ENCODE results near the gene GSK3A. TPM values are rescaled to one million over a fixed set of nuclear protein-coding genes. Genes with fewer than 3 reads are reported as not detected.

The GSK3A gene
- total and polyA plus RNA-seq, 2 of the 8 experiments (the other 6 are each of a cell fraction or from before 2014, with no cell fraction given): 55.3 to 84.0 TPM

DNA sequence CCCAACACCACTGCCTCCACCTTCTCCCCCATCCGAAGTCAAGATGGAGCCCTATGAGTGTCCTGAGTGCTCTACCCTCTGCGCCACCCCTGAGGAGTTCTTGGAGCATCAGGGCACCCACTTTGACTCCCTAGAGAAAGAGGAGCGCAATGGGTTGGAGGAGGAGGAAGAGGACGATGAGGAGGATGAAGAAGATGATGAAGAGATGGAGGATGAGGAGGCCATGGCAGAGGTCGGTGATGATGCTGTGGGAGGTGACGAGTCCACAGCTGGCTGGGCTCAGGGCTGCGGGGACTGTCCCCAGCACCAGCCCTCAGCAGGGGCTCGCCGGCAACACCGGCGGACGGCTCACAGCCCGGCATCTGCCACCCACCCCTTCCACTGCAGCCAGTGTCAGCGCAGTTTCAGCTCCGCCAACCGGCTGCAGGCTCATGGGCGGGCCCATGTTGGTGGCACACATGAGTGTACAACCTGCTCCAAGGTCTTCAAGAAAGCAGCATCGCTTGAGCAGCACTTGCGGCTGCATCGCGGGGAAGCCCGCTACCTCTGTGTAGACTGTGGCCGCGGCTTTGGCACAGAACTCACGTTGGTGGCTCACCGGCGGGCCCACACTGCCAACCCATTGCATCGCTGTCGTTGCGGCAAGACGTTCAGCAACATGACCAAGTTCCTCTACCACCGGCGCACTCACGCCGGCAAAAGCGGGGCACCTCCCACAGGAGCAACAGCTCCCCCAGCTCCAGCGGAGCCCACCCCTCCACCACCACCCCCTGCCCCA lies 17.3 kb downstream of the GSK3A start:
- ChIA-PET CTCF (ENCODE audit: partially characterized antibody) (interaction anchor here (0.8 to 2.3 kb wide), 6 partner anchors 21 to 116 kb away, joined by 3 to 8 read pairs (median 4); no protein-coding TSS in a partner anchor), POLR2A (ENCODE audit: partially characterized antibody) (interaction anchor here (0.5 to 1.9 kb wide), 4 partner anchors 12 to 54 kb away, joined by 3 to 6 read pairs (median 4); no protein-coding TSS in a partner anchor)
- H4K20me1 ChIP-seq (replicated peaks in 1 of 2; ENCODE audit: control insufficient read depth in 1 of 2, insufficient read depth in 2 of 2, low read length in 2 of 2): peaks cover 10 to 27% of the 10 kb centered on the region in 2 experiments
- H2AFZ ChIP-seq (ENCODE audit: low read length): no peak overlapping the region
- FAIRE-seq (no peak), DNase-seq (ENCODE audit: low read depth in 1 of 2, low spot score in 2 of 2) (no peak)
- H4K5ac ChIP-seq (ENCODE audit: insufficient read length, low read depth, low read length): no peak overlapping the region
- H3K9ac ChIP-seq (replicated peaks in 1 of 4; ENCODE audit: extremely low read depth in 1 of 4, low read depth in 3 of 4, low read length in 3 of 4): no peak overlapping the region
- no peak overlapping the region for H2AK5ac ChIP-seq (ENCODE audit: low read depth, low read length)
- 95 to 100% methylated on average over 2 to 31 of the region's 37 CpGs for WGBS, 2 experiments (ENCODE audit: extremely low coverage in 1 of 2, insufficient coverage in 1 of 2, insufficient read length in 1 of 2, insufficient replicate concordance in 2 of 2, low coverage in 1 of 2, low lambda C conversion rate in 2 of 2, missing lambda C conversion rate in 1 of 2)
- H2BK12ac ChIP-seq (ENCODE audit: low read depth, low read length): no peak overlapping the region
- no peak overlapping the region for H3K4ac ChIP-seq (replicated peaks; ENCODE audit: insufficient read length, low read depth, low read length)
- no peak overlapping the region for H4K91ac ChIP-seq (replicated peaks; ENCODE audit: insufficient read length, low read length)
- H3K18ac ChIP-seq (ENCODE audit: extremely low read depth, low read length): no peak overlapping the region
- H3K36me3 ChIP-seq (ENCODE audit: control insufficient read depth in 2 of 4, insufficient read depth in 4 of 4, low read length in 3 of 4): peaks cover 17 to 39% (median 32%) of the 10 kb centered on the region in 4 experiments
- H3K79me2 ChIP-seq (ENCODE audit: control insufficient read depth in 1 of 2, insufficient read depth in 2 of 2, low read length in 2 of 2): peaks cover 0 to 16% of the 10 kb centered on the region in 2 experiments; a peak in 2 of 4 replicates
- H3K9me3 ChIP-seq (ENCODE audit: insufficient read depth in 2 of 2, low read depth in 1 of 2, low read length in 1 of 2): no peaks in the 10 kb centered on the region
- no peak overlapping the region for H3K14ac ChIP-seq (ENCODE audit: insufficient read length)
- peaks cover 10% of the 10 kb centered on the region for H3K79me1 ChIP-seq (ENCODE audit: low read depth, low read length)
- H3K27ac ChIP-seq (ENCODE audit: low read depth, low read length): no peak overlapping the region
- no peak overlapping the region for H2BK20ac ChIP-seq (ENCODE audit: low read length)
- no peak overlapping the region for H3K4me2 ChIP-seq (ENCODE audit: insufficient read depth in 1 of 2, low read depth in 2 of 2, low read length in 2 of 2)
- no peak overlapping the region for H3K23ac ChIP-seq (ENCODE audit: insufficient read length)
- no peak overlapping the region for H3K4me3 ChIP-seq (ENCODE audit: extremely low read depth in 1 of 4, insufficient read depth in 2 of 4, low read depth in 3 of 4, low read length in 4 of 4)
- no peak overlapping the region for H3K56ac ChIP-seq (replicated peaks; ENCODE audit: insufficient read length, low read depth, low read length)
- H2BK15ac ChIP-seq (ENCODE audit: low read length): no peak overlapping the region
- H2BK120ac ChIP-seq (replicated peaks; ENCODE audit: low read depth, low read length): no peak overlapping the region
- H3K23me2 ChIP-seq (ENCODE audit: low read depth, low read length): peaks cover 6% of the 10 kb centered on the region; the same call in 1 of the 2 replicates
- H3K4me1 ChIP-seq (replicated peaks in 1 of 4; ENCODE audit: control insufficient read depth in 3 of 4, insufficient read depth in 4 of 4, low read length in 3 of 4): peaks cover 0 to 1% (median 0%) of the 10 kb centered on the region in 4 experiments; a peak in 1 of 7 replicates
- H2BK5ac ChIP-seq (ENCODE audit: low read depth, low read length): no peak overlapping the region
- peak overlapping the region; percentile 57; the same call in 1 of the 2 replicates for H4K8ac ChIP-seq (ENCODE audit: extremely low read depth, insufficient read depth, low read length)
- H3K27me3 ChIP-seq (replicated peaks in 1 of 4; ENCODE audit: control insufficient read depth in 3 of 4, extremely low read depth in 1 of 4, insufficient read depth in 3 of 4, low read length in 3 of 4): no peaks in the 10 kb centered on the region
- TF ChIP-seq SIRT6 (IDR thresholded peaks at IDR 0.05; ENCODE audit: low read length) (no peak), YY1 (IDR thresholded peaks at IDR 0.05; ENCODE audit: low read depth, low read length) (no peak), EGR1 (IDR thresholded peaks at IDR 0.05; ENCODE audit: borderline replicate concordance, low read depth, low read length) (no peak), NRF1 (IDR thresholded peaks at IDR 0.05; ENCODE audit: low read depth, low read length) (no peak), ASH2L (IDR thresholded peaks at IDR 0.05; ENCODE audit: low read length) (no peak), POLR2AphosphoS5 (IDR thresholded peaks at IDR 0.05; ENCODE audit: low read depth, low read length) (no peak)
